Peyer's patch (tissue), 4 donors: ENCODE measurements around the gene DLGAP1.

Experiments
- POLR2A ChIP-seq, 2 donors: fragments of 450-650 bp; IDR thresholded peaks; one replicate each; pipeline ENCODE4 v1.5.1; 2017; ENCODE audit warnings: antibody characterized with exemption in 2 of 2, mild to moderate bottlenecking in 2 of 2, moderate library complexity in 2 of 2
- TF ChIP-seq, protein P1 (sequence below), 6 experiments: fragments of 450-650 bp in 4 of 6; fragments of 200-600 bp in 2 of 6; sonication (generic) in 1 of 6; IDR thresholded peaks; one replicate each; pipeline ENCODE4 v1.5.1; 2017 to 2019; ENCODE audit warnings: antibody characterized with exemption in 6 of 6, mild to moderate bottlenecking in 3 of 6, moderate library complexity in 1 of 6

DNA sequence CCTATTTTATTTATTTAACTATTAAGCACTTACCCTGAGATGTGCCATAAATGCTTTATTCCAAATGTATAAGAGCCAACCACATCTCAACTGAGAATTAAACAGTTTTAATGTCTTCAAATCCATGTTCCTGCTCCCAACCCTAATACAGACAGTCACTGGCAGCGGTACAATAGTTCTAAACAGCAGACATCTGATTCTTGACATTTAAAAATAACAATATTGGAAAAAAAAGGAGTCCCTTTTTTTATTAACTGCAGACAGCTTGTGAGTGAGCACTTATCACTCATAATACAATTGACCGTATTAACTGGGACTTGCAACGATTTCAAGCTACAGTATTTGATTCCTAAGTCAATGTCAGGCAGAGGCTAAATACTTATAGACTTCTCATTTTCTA is 580.5 kb downstream of the DLGAP1 start:
- TF ChIP-seq, protein P1, sequence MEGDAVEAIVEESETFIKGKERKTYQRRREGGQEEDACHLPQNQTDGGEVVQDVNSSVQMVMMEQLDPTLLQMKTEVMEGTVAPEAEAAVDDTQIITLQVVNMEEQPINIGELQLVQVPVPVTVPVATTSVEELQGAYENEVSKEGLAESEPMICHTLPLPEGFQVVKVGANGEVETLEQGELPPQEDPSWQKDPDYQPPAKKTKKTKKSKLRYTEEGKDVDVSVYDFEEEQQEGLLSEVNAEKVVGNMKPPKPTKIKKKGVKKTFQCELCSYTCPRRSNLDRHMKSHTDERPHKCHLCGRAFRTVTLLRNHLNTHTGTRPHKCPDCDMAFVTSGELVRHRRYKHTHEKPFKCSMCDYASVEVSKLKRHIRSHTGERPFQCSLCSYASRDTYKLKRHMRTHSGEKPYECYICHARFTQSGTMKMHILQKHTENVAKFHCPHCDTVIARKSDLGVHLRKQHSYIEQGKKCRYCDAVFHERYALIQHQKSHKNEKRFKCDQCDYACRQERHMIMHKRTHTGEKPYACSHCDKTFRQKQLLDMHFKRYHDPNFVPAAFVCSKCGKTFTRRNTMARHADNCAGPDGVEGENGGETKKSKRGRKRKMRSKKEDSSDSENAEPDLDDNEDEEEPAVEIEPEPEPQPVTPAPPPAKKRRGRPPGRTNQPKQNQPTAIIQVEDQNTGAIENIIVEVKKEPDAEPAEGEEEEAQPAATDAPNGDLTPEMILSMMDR (IDR thresholded peaks at IDR 0.05) = no peak
- TF ChIP-seq POLR2A (IDR thresholded peaks at IDR 0.05) = no peak
